ENCODE data around the gene SNX1. TPM values are rescaled to one million over a fixed set of nuclear protein-coding genes. Genes with fewer than 3 reads are reported as not detected.

Gene SNX1
- total and polyA plus RNA-seq, 2 experiments from 2014 or later: 36.5 to 36.9 TPM

GRCh38 chr15:64089543-64090280, 6.1 kb upstream of the SNX1 start:
- TF ChIP-seq CTCF (IDR thresholded peaks at IDR 0.05; ENCODE audit: low read depth, low read length): no peak
- Histone ChIP-seq H3K36me3 (peaks cover 6% of the 10 kb centered on the region), H3K4me3 (no peak overlapping the region), H3K27me3 (no peaks in the 10 kb centered on the region), H3K27ac (peak overlapping the region; percentile 75), H3K4me1 (ENCODE audit: low read depth) (peaks cover 18% of the 10 kb centered on the region), H3K9me3 (ENCODE audit: low read depth) (no peaks in the 10 kb centered on the region)
- DNase-seq (ENCODE audit: low read depth in 1 of 2, low spot score in 1 of 2): no peak

GRCh38 chr15:64090527-64090926, 5.3 kb upstream of the SNX1 start:
- TF ChIP-seq CTCF (IDR thresholded peaks at IDR 0.05; ENCODE audit: low read depth, low read length): no peak
- no peak for DNase-seq (ENCODE audit: low read depth in 1 of 2, low spot score in 1 of 2)
- H3K27ac ChIP-seq: peak overlapping the region; percentile 75
- H3K4me3 ChIP-seq: no peak overlapping the region
- H3K9me3 ChIP-seq (ENCODE audit: low read depth): no peaks in the 10 kb centered on the region
- H3K4me1 ChIP-seq (ENCODE audit: low read depth): peaks cover 25% of the 10 kb centered on the region
- no peaks in the 10 kb centered on the region for H3K27me3 ChIP-seq
- H3K36me3 ChIP-seq: peaks cover 2% of the 10 kb centered on the region

- Histone ChIP-seq H3K27ac (peak overlapping the region; percentile 82), H3K4me1 (ENCODE audit: low read depth) (peaks cover 28% of the 10 kb centered on the region), H3K4me3 (peak overlapping the region; percentile 54), H3K9me3 (ENCODE audit: low read depth) (no peaks in the 10 kb centered on the region), H3K27me3 (no peaks in the 10 kb centered on the region), H3K36me3 (peaks cover 2% of the 10 kb centered on the region)
- TF ChIP-seq CTCF (IDR thresholded peaks at IDR 0.05; ENCODE audit: low read depth, low read length): no peak
- DNase-seq (ENCODE audit: low read depth in 1 of 2, low spot score in 1 of 2): no peak
Measured at GRCh38 chr15:64092075-64092820, 3.5 kb upstream of the SNX1 start.

- no peaks in the 10 kb centered on the region for H3K27me3 ChIP-seq
- TF ChIP-seq CTCF (IDR thresholded peaks at IDR 0.05; ENCODE audit: low read depth, low read length): no peak
Measured at GRCh38 chr15:64092864-64093626, 2.7 kb upstream of the SNX1 start.

GRCh38 chr15:64093627-64094417, 2.0 kb upstream of the SNX1 start, which contains the start of gene CIAO2A:
Gene CIAO2A (minus strand): TSS chr15:64093838. CDS start chr15:64093768, 70 bp downstream.
- Histone ChIP-seq H3K27me3 (no peaks in the 10 kb centered on the region), H3K4me3 (peak within 1 kb of the TSS; percentile 54), H3K36me3 (no peaks in the 10 kb centered on the region), H3K27ac (peak within 1 kb of the TSS; percentile 82), H3K9me3 (ENCODE audit: low read depth) (no peaks in the 10 kb centered on the region), H3K4me1 (ENCODE audit: low read depth) (peaks cover 31% of the 10 kb centered on the region)
- peak; percentile 96 to 99 for DNase-seq (ENCODE audit: low read depth in 1 of 2, low spot score in 1 of 2)
- no peak for TF ChIP-seq CTCF (IDR thresholded peaks at IDR 0.05; ENCODE audit: low read depth, low read length)

More at GRCh38 chr15:64092864-64093626, 2.7 kb upstream of the SNX1 start:
- Histone ChIP-seq H3K27ac (peak overlapping the region; percentile 82), H3K36me3 (no peaks in the 10 kb centered on the region), H3K9me3 (ENCODE audit: low read depth) (no peaks in the 10 kb centered on the region), H3K4me3 (peak overlapping the region; percentile 54), H3K4me1 (ENCODE audit: low read depth) (peaks cover 31% of the 10 kb centered on the region)
- DNase-seq (ENCODE audit: low read depth in 1 of 2, low spot score in 1 of 2): peak; percentile 51 to 61

Data from cardiac muscle cell (in vitro differentiated cells and primary cell).